Neuronal stem cell (in vitro differentiated cells): ENCODE measurements around the gene STRA8.
A peak's percentile ranks its signal among the peaks of the same experiment; 100 is the strongest.

Source experiments
- DNase-seq: peaks from one replicate; pipeline ENCODE4 v3.0.0-alpha.2; 2013; ENCODE audit warnings: low spot score
- H2AFZ ChIP-seq: one replicate; pipeline ENCODE4 v1.6.1; 2013; ENCODE audit warnings: mild to moderate bottlenecking, low read length, inconsistent platforms
- H2AK5ac ChIP-seq: 2 replicates; pipeline ENCODE4 v1.6.1; 2013; ENCODE audit warnings: low read depth, mild to moderate bottlenecking, inconsistent platforms, low read length, moderate library complexity, mixed read lengths
- H2BK120ac ChIP-seq: 2 replicates; pipeline ENCODE4 v1.6.1; 2013; ENCODE audit warnings: low read depth, mild to moderate bottlenecking, inconsistent platforms, low read length, moderate library complexity, mixed read lengths
- H2BK12ac ChIP-seq: one replicate; pipeline ENCODE4 v1.6.1; 2013; ENCODE audit warnings: low read length, inconsistent platforms
- H2BK15ac ChIP-seq: 2 replicates; pipeline ENCODE4 v1.6.1; 2013; ENCODE audit warnings: mild to moderate bottlenecking, low read length, inconsistent platforms, mixed read lengths
- H2BK5ac ChIP-seq: one replicate; pipeline ENCODE4 v1.6.1; 2013; ENCODE audit warnings: inconsistent platforms, mild to moderate bottlenecking, low read length, moderate library complexity
- H3K14ac ChIP-seq: one replicate; pipeline ENCODE4 v1.6.1; 2013; ENCODE audit warnings: low read length, inconsistent platforms
- H3K18ac ChIP-seq: 2 replicates; pipeline ENCODE4 v1.6.1; 2013; ENCODE audit warnings: low read length, inconsistent platforms
- H3K23ac ChIP-seq: 2 replicates; pipeline ENCODE4 v1.6.1; 2013; ENCODE audit warnings: low read depth, mild to moderate bottlenecking, mixed read lengths, low read length, inconsistent platforms; ENCODE audit not compliant: poor library complexity
- H3K27ac ChIP-seq: replicated peaks from 3 replicates; pipeline ENCODE4 v1.5.1; 2013; ENCODE audit warnings: low read length, inconsistent platforms
- H3K27me3 ChIP-seq, 3 experiments: 2 replicates each; pipeline ENCODE4 v1.6.1; 2013; ENCODE audit warnings: low read length in 3 of 3, mild to moderate bottlenecking in 2 of 3, inconsistent platforms in 1 of 3, low read depth in 1 of 3, mixed read lengths in 1 of 3, moderate library complexity in 1 of 3; ENCODE audit not compliant: control insufficient read depth in 3 of 3, insufficient read depth in 3 of 3
- H3K36me3 ChIP-seq, 2 donors: replicated peaks in 1 of 2; 2 replicates each; pipeline ENCODE4 v1.6.1; 2013; ENCODE audit warnings: low read length in 2 of 2; ENCODE audit not compliant: control insufficient read depth in 2 of 2, insufficient read depth in 2 of 2
- H3K4ac ChIP-seq: 2 replicates; pipeline ENCODE4 v1.6.1; 2013; ENCODE audit warnings: inconsistent platforms, mild to moderate bottlenecking, low read length, moderate library complexity
- H3K4me1 ChIP-seq, 2 donors: 1 replicate in 1 of 2; 2 replicates in 1 of 2; pipeline ENCODE4 v1.6.1; 2013; ENCODE audit warnings: low read length in 2 of 2, low read depth in 1 of 2; ENCODE audit not compliant: control insufficient read depth in 2 of 2, insufficient read depth in 1 of 2
- H3K4me2 ChIP-seq: one replicate; pipeline ENCODE4 v1.6.1; 2013; ENCODE audit warnings: mild to moderate bottlenecking, low read length, inconsistent platforms; ENCODE audit not compliant: insufficient read depth, poor library complexity, severe bottlenecking
- H3K4me3 ChIP-seq, 2 donors: 2 replicates each; pipeline ENCODE4 v1.5.1; 2013; ENCODE audit warnings: low read length in 2 of 2, mild to moderate bottlenecking in 2 of 2, inconsistent platforms in 1 of 2, moderate library complexity in 1 of 2
- H3K79me1 ChIP-seq: one replicate; pipeline ENCODE4 v1.6.1; 2013; ENCODE audit warnings: low read depth, mild to moderate bottlenecking, inconsistent platforms, low read length, moderate library complexity
- H3K9ac ChIP-seq: one replicate; pipeline ENCODE4 v1.6.1; 2013; ENCODE audit warnings: mild to moderate bottlenecking, low read depth, low read length, inconsistent platforms; ENCODE audit not compliant: poor library complexity
- H3K9me3 ChIP-seq, 2 donors: replicated peaks in 1 of 2; 2 replicates each; pipeline versions ENCODE3 to v1.6.1; 2013; ENCODE audit warnings: low read length in 2 of 2, mild to moderate bottlenecking in 2 of 2, inconsistent platforms in 1 of 2, low read depth in 1 of 2, mixed read lengths in 1 of 2, moderate library complexity in 1 of 2; ENCODE audit not compliant: control insufficient read depth in 2 of 2, insufficient read depth in 1 of 2
- H4K8ac ChIP-seq: one replicate; pipeline ENCODE4 v1.6.1; 2013; ENCODE audit warnings: low read depth, mild to moderate bottlenecking, inconsistent platforms, low read length, moderate library complexity
- H4K91ac ChIP-seq: one replicate; pipeline ENCODE4 v1.6.1; 2013; ENCODE audit warnings: low read length, low read depth, mild to moderate bottlenecking, inconsistent platforms; ENCODE audit not compliant: poor library complexity
- WGBS, 2 donors: extraction: QIAGEN DNeasy Blood & Tissue Kit; methylation state at CpG; one replicate each; pipeline ENCODE4 v1.1.7; 2013; ENCODE audit warnings: missing lambda C conversion rate in 2 of 2, mixed read lengths in 1 of 2; ENCODE audit not compliant: insufficient read length in 2 of 2, insufficient replicate concordance in 1 of 2; ENCODE audit errors: extremely low coverage in 2 of 2; 5-methylcytosine and 5-hydroxymethylcytosine counted together

The STRA8 gene

GRCh38 chr7:135272303-135272702 lies 38.7 kb downstream of the STRA8 start:
- no peaks in the 10 kb centered on the region for H3K36me3 ChIP-seq
- H3K27ac ChIP-seq: no peak overlapping the region
- no peaks in the 10 kb centered on the region for H3K79me1 ChIP-seq
- H2AFZ ChIP-seq: no peak overlapping the region
- no peaks in the 10 kb centered on the region for H3K4me1 ChIP-seq
- no peak overlapping the region for H2BK15ac ChIP-seq
- WGBS, 2 donors: no CpG with 5 or more reads among the region's 3 CpGs
- no peak overlapping the region for H2BK120ac ChIP-seq
- H3K4me2 ChIP-seq: no peak overlapping the region
- no peak overlapping the region for H3K4me3 ChIP-seq
- no peak overlapping the region for H2BK12ac ChIP-seq
- H2AK5ac ChIP-seq: no peak overlapping the region
- H4K91ac ChIP-seq: no peak overlapping the region
- no peak overlapping the region for H3K9ac ChIP-seq
- no peak for DNase-seq
- no peaks in the 10 kb centered on the region for H3K9me3 ChIP-seq
- H3K4ac ChIP-seq: no peak overlapping the region
- H3K23ac ChIP-seq: no peak overlapping the region
- no peak overlapping the region for H3K14ac ChIP-seq
- no peak overlapping the region for H2BK5ac ChIP-seq
- H3K27me3 ChIP-seq: no peaks in the 10 kb centered on the region
- no peak overlapping the region for H4K8ac ChIP-seq
- H3K18ac ChIP-seq: no peak overlapping the region

DNA sequence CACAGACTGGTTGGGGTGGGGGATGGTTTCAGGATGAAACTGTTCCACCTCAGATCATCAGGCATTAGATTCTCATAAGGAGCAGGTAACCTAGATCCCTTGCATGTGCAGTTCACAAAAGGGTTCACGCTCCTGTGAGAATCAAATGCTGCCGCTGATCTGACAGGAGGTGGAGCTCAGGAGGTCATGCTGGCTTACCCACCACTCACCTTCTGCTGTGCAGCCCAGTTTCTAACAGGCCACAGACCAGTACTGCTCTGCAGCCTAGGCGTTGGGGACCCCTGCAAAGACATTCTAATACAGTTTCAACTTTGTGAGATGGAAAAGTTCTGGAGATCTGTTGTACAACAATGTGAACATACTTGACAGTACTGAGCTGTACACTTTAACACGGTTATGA lies 39.9 kb downstream of the STRA8 start:
- Histone ChIP-seq H3K4me1 (no peaks in the 10 kb centered on the region), H3K27ac (no peak overlapping the region), H2BK5ac (no peak overlapping the region), H3K4ac (no peak overlapping the region), H3K9me3 (no peaks in the 10 kb centered on the region), H2BK15ac (no peak overlapping the region), H3K23ac (no peak overlapping the region), H3K18ac (no peak overlapping the region), H2BK120ac (no peak overlapping the region), H3K27me3 (no peaks in the 10 kb centered on the region), H4K8ac (no peak overlapping the region), H3K36me3 (no peaks in the 10 kb centered on the region), H3K4me2 (no peak overlapping the region), H4K91ac (no peak overlapping the region), H3K14ac (no peak overlapping the region), H3K9ac (no peak overlapping the region), H2BK12ac (no peak overlapping the region), H3K4me3 (no peak overlapping the region), H2AFZ (no peak overlapping the region), H2AK5ac (no peak overlapping the region), H3K79me1 (no peaks in the 10 kb centered on the region)
- DNase-seq: no peak
- WGBS, 2 donors: no CpG with 5 or more reads among the region's 4 CpGs

GRCh38 chr7:135274495-135275268 lies 41.0 kb downstream of the STRA8 start:
- Histone ChIP-seq H3K4me2 (no peak overlapping the region), H3K18ac (no peak overlapping the region), H2BK12ac (no peak overlapping the region), H3K9ac (no peak overlapping the region), H3K36me3 (no peaks in the 10 kb centered on the region), H2BK120ac (no peak overlapping the region), H2BK15ac (no peak overlapping the region), H3K4ac (no peak overlapping the region), H3K23ac (no peak overlapping the region), H3K14ac (no peak overlapping the region), H3K27ac (no peak overlapping the region), H3K9me3 (no peaks in the 10 kb centered on the region), H3K27me3 (no peaks in the 10 kb centered on the region), H2BK5ac (no peak overlapping the region), H4K91ac (no peak overlapping the region), H3K4me3 (no peak overlapping the region), H2AFZ (no peak overlapping the region), H2AK5ac (no peak overlapping the region), H3K4me1 (no peaks in the 10 kb centered on the region), H3K79me1 (no peaks in the 10 kb centered on the region), H4K8ac (no peak overlapping the region)
- WGBS, 2 donors: no CpG with 5 or more reads among the region's 14 CpGs
- DNase-seq: peak; percentile 69

DNA sequence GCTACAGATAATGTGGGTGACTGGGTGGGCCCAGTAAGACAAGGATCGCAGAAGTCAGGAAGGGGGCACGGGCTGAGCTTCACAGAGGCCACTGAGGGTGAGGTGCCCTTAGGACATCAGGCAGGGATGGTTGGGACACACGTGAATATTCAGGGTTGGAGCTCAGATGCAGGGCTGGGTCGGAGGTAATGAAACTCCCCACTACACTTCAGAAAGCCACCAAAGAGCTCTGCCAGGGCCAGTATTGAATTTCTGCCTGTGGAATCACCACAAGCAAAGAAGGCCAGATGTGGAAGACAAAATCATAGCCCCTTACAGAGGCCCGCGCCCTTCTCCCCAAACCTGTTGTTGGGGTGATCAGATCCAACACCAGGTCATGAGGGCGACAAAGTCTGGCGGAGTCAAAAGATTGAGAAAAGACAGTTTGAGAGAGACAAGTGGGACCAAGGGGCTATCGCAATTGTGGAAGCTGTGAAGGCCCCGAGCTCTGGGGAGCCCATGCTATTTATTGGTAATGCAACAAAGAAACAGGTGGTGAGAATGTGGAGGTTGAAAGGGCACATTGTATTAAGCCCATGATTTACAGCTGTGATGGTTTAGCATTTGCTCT lies 42.4 kb downstream of the STRA8 start:
- Histone ChIP-seq H3K14ac (no peak overlapping the region), H3K4me1 (no peaks in the 10 kb centered on the region), H2BK12ac (no peak overlapping the region), H3K4ac (no peak overlapping the region), H3K9ac (no peak overlapping the region), H3K18ac (no peak overlapping the region), H3K27me3 (no peaks in the 10 kb centered on the region), H3K79me1 (no peaks in the 10 kb centered on the region), H3K27ac (no peak overlapping the region), H4K91ac (no peak overlapping the region), H2BK120ac (no peak overlapping the region), H2BK5ac (no peak overlapping the region), H2AK5ac (no peak overlapping the region), H3K9me3 (no peaks in the 10 kb centered on the region), H4K8ac (no peak overlapping the region), H3K36me3 (no peaks in the 10 kb centered on the region), H2AFZ (no peak overlapping the region), H2BK15ac (no peak overlapping the region), H3K4me3 (no peak overlapping the region), H3K23ac (no peak overlapping the region), H3K4me2 (no peak overlapping the region)
- DNase-seq: no peak
- no CpG with 5 or more reads among the region's 10 CpGs for WGBS, 2 donors
